ENCODE results near the gene TERT.
"Not testable (repeated sequence)": the region's sequence is repeated elsewhere in the genome, so short reads cannot be mapped to it uniquely, and the experiment has no call there.

The TERT gene

DNA sequence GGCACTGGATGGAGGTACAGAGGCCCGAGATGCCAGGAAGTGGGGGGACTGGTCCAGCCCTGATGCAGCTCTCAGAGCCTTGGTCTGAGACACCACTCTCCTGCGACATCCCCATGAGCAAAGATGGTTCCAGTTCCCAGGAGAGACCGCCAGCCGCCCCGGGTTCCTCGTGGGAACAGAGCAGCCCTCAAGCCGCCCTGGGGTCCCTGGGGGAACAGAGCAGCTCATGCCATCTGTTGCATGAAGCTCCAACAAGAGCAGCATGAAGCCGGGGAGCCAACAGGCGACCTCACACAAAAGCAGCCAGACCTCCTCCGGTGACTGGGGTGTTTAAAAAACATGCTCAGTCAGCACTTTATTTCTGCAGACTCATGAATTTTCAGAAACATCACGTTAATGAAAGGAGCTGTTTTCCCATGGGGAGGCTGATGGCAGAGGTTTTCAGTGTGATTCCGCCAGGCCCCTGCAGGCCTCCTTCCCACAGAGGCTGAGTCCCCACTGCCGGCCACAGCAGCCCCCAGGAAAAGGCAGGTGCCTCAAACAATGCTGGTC, 63.4 kb downstream of the TERT start:
- no peak for DNase-seq

- no peak for DNase-seq
These were observed 64.3 kb downstream of the TERT start for GRCh38 chr5:1230551-1230950.

DNA sequence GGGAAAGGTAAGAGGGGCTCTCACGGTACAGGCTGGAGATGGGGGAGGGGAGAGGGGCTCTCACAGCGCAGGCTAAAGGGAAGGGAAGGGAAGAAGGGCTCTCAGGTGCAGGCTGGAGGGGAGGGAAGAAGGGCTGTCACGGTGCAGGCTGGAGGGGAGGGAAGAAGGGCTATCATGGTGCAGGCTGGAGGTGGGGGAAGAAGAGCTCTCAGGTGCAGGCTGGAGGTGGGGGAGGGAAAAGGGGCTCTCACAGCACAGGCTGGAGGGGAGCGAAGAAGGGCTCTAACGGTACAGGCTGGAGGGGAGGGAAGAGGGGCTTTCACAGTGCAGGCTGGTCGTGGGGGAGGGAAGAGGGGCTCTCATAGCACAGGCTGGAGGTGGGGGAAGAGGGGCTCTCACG, 65.0 kb downstream of the TERT start:
- no peak for DNase-seq

DNA sequence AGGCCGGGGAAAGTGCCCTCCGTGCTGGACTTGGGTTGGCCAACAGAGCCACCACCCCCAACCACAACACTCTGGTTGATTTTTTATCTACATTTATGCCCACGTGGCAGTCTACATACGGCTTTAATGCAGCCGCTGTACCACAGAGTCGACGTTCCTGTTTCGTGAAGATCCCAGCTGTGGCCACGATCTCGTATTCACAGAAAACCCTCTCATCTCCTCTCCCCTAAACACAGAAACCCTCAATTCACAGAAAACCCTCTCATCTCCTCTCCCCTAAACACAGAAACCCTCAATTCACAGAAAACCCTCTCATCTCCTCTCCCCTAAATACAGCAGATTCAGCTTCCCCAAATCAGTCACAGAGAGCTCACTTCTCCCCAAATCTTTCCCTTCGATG, 65.8 kb downstream of the TERT start:
- not testable (repeated sequence) for DNase-seq

GRCh38 chr5:1228120-1228519, 66.7 kb downstream of the TERT start:
- no peak for DNase-seq

DNA sequence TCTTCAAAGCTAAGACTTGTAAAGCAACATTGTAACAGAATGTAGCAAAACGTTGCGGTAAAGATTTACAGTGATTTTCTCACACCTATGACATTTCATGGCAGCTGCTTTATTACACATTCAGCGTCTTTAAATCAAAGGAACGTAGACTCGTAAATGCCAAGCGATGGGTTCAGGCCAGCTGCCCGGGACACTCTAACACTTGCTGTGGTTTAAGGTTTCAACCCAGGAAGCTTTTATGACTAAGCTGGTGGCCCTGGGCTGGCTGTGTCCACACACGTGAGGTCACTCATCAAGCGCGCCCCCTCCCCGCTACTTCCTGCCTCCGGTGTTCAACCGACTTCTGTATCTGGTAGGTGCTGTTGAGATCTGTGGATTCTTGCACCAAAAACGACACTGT, 67.2 kb downstream of the TERT start:
- no peak for DNase-seq

- DNase-seq, result no peak
These were observed 67.9 kb downstream of the TERT start for GRCh38 chr5:1226839-1227581.

- no peak for DNase-seq
These were observed 68.6 kb downstream of the TERT start for GRCh38 chr5:1226231-1226630.

DNA sequence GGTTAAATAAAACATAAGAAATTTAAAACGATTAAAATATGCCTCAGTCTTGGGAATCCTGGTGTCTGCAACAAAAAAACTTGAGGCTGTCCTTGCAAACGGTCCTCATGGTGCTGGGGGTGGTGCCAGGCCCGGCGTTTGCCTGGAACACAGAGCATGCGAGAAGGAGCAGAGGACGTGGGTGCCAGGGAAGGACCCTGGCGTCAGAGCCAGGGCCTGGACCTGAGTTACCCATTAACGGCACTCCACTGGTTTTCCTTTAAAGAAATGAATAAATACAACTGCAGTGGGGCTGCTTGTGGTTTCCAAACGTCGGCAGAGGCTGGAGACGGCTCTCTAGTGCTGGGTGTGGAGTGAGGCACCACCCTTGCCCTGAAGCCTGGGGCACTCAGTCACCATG, 69.8 kb downstream of the TERT start, which contains the start of gene SLC6A18:
SLC6A18 (plus strand) TSS at position 301 of the 400 bp plus-strand sequence; CDS start at position 398, 97 bp downstream.
- no peak for DNase-seq

DNA sequence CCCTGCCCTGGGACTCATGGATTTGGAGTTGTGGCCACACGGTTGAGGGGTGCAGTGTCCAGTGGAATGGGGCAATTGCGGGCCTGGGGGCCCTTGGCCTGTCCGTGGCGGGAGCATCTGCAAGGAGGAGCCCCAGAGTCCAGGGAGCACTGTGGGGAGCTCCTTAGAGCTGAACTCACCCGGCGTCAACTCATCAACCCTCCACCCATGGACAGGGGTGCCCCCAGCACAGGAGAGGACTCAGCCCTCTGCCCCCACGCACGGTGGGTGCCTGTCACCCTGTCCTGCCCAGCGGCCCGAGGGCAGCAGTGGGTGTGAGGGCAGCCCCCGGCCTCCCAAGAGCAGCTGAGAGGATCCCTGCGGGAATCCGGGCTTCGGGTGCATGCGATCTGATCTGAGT, 70.2 kb downstream of the TERT start:
- DNase-seq, result no peak

- no peak for DNase-seq
These were observed 71.6 kb downstream of the TERT start for GRCh38 chr5:1223278-1223670.

- DNase-seq, result no peak
These were observed 72.1 kb downstream of the TERT start for GRCh38 chr5:1222621-1223277.

DNA sequence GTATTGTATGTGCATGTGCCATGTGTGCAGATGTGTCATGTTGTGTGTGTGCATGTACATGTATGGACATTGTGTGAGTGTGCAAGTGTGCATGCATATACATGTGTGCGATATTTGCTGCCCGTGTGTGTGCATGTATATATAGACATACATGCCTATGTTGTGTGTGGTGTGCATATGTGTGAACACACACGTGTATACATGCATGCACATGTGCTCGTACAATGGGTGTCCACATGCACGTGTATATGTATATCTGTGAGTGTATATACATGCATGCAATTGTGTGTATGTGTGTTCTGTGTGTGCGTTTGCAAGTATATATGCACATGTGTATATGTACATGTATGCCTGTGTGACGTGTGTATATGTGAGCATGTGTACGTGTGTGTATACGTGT, 72.7 kb downstream of the TERT start:
- DNase-seq, result no peak

- DNase-seq, result no peak
These were observed 73.1 kb downstream of the TERT start for GRCh38 chr5:1221721-1222120.

- DNase-seq, result no peak
These were observed 74.0 kb downstream of the TERT start for GRCh38 chr5:1220831-1221230.

DNA sequence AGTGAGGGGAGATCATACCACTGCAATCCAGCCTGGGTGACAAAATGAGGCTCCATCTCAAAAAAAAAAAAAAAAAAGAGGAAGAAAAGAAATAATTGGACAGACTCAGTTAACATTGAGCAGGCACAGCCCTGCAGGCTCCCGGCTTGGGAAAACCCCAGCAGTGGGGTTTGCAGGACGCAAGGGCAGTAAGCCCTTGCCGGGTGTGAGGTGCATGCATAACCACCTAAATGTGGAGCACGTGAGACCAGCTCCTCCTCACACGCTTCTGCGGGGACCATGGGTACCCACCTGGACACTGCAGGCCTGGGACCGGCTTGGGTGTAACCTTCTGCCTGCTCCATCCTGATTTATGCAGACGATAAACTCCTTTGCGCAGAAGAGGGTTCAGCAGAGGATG, 74.5 kb downstream of the TERT start:
- DNase-seq, result no peak

- no peak for DNase-seq
These were observed 75.1 kb downstream of the TERT start for GRCh38 chr5:1219768-1220100.

DNA sequence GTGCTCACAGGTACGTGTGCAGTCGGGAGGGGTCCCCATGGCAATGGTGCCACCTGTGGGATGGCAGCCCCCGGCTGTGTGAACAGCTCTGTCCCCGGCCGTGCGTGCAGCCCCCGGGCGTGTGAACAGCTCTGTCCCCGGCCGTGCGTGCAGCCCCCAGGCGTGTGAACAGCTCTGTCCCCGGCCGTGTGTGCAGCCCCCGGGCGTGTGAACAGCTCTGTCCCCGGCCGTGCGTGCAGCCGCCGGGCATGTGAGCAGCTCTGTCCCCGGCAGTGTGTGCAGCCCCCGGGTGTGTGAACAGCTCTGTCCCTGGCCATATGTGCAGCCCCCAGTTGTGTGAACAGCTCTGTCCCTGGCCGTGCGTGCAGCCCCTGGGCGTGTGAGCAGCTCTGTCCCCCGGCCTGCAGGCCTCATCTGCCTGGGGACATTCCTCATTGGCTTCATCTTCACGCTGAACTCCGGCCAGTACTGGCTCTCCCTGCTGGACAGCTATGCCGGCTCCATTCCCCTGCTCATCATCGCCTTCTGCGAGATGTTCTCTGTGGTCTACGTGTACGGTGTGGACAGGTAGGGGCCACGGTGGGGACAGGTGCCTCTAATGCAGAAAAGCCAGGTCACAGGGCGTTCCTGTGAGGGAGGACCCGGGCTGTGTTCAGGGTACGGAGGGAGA, 75.6 kb downstream of the TERT start:
- no peak for DNase-seq

GRCh38 chr5:1218351-1219080, 76.4 kb downstream of the TERT start:
- DNase-seq, result no peak

DNA sequence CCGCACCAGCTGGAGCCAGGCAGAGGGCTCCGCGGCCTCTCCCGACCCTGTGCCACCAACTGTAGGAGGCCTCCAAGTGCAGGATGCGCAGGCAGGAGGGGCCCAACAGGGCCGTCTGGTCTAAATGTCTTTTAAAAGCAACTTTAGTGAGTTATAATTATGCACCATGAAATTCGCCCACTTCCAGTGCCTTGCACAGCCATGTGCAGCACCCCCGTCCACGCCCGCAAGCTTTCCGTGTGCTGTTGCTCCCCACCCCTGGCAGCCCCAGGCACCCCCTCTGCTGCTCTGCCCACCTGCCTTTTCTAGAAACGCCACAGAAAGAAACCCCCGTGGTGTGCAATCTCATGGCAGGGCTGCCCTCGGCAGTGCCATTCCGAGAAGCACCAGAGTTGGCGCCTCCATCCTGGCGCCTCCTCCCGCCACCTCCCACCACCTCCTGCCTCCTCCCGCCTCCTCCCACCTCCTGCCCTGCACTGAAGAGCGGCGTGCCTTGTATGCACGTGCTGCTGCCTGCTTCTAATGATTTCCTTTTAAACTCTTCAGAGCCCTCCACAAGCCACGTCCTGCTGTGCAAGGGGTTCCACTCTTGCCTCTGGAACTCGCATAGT, 77.2 kb downstream of the TERT start:
- no peak for DNase-seq

DNA sequence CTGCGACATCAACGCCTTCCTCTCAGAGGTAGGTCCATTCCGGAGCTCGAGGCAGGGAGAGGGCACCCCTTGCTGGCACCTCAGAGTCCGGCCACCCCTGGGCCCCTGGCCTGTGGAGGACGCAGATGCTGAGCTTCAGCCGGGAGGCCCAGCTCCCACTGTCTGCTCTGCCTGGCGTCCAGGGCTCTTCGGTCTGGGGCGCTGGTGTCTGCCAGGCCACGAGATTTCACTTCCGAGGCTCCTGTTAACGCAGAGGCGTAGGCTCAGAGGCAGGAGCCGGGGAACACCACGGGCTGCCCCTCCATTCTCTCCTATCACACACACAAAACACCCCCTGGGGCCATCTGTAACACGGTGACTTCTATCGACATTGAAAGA, 78.0 kb downstream of the TERT start:
- no peak for DNase-seq

DNA sequence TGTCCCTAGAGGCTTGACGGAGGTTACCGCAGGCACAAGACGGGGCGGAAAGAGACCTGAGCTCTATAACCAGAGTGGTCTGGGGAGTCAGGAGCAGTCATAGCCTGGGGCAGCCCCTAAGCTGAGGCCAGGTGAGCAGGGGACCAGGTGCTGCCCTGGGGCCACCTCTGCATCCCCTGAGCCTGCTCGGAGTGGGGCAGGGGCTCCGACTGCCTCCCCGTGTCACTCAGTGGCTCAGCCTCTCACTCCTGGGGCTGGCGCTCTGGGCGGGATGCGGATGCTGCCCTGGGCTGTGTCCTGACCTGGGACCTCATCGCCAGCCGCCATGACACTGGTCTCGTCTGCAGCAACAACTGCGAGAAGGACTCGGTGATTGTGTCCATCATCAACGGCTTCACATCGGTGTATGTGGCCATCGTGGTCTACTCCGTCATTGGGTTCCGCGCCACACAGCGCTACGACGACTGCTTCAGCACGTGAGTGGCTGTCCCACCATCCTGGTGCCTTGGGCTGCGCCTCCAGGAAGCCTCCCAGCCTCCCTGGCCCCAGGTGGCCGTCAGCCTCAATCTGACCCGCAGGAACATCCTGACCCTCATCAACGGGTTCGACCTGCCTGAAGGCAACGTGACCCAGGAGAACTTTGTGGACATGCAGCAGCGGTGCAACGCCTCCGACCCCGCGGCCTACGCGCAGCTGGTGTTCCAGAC, 78.5 kb downstream of the TERT start:
- no peak for DNase-seq

Measured in activated CD4-positive, alpha-beta T cell treated with anti-CD3 and anti-CD28 coated beads for 48 hours (primary cell).